ENCODE measurements around the gene AGPAT3.

Gene AGPAT3

DNA sequence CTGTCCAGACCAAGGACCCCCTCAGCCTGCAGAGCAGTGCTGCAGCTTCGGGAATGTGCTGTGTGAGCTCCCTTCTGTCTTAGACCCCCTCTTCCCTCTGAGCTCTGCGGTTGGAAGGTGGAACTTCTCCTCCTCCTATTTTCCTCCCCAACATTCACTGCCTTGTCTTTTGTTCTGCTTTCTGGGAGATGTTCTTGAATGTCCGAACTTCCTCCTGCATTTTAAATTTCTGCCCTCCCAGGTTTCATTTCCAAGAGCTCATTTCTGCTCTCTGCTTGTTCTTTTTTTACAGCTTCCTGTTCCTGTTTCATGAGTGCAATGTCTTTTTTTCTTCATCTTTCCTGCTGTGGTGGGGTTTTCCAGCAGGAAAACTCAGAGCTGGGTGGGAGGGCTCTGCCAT lies 46.3 kb upstream of the AGPAT3 start (continued):
- TF ChIP-seq GLIS1 (tag by site-specific recombination; IDR thresholded peaks at IDR 0.05), result no peak
- no peak for TF ChIP-seq SALL2 (tag by site-specific recombination; IDR thresholded peaks at IDR 0.05; ENCODE audit: borderline replicate concordance)
- TF ChIP-seq, protein P1, sequence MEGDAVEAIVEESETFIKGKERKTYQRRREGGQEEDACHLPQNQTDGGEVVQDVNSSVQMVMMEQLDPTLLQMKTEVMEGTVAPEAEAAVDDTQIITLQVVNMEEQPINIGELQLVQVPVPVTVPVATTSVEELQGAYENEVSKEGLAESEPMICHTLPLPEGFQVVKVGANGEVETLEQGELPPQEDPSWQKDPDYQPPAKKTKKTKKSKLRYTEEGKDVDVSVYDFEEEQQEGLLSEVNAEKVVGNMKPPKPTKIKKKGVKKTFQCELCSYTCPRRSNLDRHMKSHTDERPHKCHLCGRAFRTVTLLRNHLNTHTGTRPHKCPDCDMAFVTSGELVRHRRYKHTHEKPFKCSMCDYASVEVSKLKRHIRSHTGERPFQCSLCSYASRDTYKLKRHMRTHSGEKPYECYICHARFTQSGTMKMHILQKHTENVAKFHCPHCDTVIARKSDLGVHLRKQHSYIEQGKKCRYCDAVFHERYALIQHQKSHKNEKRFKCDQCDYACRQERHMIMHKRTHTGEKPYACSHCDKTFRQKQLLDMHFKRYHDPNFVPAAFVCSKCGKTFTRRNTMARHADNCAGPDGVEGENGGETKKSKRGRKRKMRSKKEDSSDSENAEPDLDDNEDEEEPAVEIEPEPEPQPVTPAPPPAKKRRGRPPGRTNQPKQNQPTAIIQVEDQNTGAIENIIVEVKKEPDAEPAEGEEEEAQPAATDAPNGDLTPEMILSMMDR (tag by site-specific recombination; IDR thresholded peaks at IDR 0.05), result no peak
- TF ChIP-seq TRIM28 (IDR thresholded peaks at IDR 0.05; ENCODE audit: borderline replicate concordance, low read length), result peak; percentile 87; the same call in 1 of the 2 replicates
- no peak for TF ChIP-seq ZNF747 (tag by site-specific recombination; IDR thresholded peaks at IDR 0.05)
- peak; percentile 71 for TF ChIP-seq SETDB1 (IDR thresholded peaks at IDR 0.05; ENCODE audit: insufficient read length, low read length)

DNA sequence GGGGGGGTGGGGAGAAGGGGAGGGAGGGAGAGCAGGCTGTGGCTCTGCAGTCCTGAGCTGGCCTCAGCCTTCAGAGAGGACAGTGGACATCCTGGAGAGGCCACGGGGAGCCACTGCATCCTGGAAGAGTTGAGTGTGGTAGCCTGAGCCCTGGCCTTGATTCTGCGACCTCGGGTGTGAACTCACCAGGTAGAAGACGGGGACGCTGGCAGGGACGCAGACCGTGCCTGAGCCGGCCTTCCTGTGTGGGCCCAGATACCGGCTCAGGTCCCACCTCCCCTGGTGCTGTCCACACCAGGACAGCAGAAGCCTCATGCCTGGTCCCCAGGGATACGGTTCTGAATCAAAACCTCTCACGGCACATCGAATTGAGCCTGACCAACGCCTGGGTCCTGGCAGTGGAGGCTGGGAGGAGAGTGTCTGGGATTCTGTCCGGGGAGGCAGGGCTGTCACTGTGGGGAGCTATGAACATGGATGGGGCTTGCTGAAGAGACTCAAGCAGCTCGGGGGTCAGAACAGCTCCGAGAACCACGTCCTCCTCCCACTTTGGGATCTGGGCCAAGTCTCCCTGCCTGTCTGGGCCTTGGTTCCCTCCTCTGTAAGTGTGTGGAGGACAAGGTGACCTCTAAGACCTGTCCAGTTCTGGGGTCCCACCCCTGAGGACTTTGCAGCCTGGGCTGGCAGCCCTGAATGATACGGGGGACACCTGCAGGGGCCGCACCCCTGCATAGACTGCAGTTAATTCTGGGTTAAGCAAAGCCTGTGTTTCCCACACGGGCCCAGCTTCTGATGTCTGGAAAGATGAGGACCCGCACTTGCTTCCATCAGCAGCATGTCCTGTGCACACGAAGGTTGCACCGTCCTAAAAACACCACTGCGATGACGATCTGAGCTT lies 45.3 kb upstream of the AGPAT3 start:
- no peaks in the 10 kb centered on the region for H3K36me3 ChIP-seq (ENCODE audit: control insufficient read depth in 2 of 2, insufficient read depth in 1 of 2, low read length in 2 of 2)
- POLR2A ChIA-PET, result no interaction called here

GRCh38 chr21:43820466-43820865 lies 44.6 kb upstream of the AGPAT3 start:
- H3K27ac ChIP-seq (ENCODE audit: extremely low read depth, low read depth, low read length), result no peak overlapping the region
- TF ChIP-seq ZFP3 (tag by site-specific recombination; IDR thresholded peaks at IDR 0.05; ENCODE audit: low read depth) (no peak), ZNF830 (tag by site-specific recombination; IDR thresholded peaks at IDR 0.05; ENCODE audit: low read depth) (no peak), KLF1 (tag by site-specific recombination; IDR thresholded peaks at IDR 0.05) (no peak), YY2 (tag by site-specific recombination; IDR thresholded peaks at IDR 0.05) (no peak), YY1 (tag by site-specific recombination; IDR thresholded peaks at IDR 0.05) (no peak), PRDM2 (tag by site-specific recombination; IDR thresholded peaks at IDR 0.05; ENCODE audit: borderline replicate concordance) (no peak), MYNN (tag by site-specific recombination; IDR thresholded peaks at IDR 0.05; ENCODE audit: borderline replicate concordance) (no peak), ZBTB7A (tag by site-specific recombination; IDR thresholded peaks at IDR 0.05; ENCODE audit: low read depth) (no peak), ZNF701 (tag by site-specific recombination; IDR thresholded peaks at IDR 0.05) (no peak), ZNF112 (tag by site-specific recombination; IDR thresholded peaks at IDR 0.05) (no peak), ZNF37A (tag by site-specific recombination; IDR thresholded peaks at IDR 0.05) (no peak), ZBTB8A (tag by site-specific recombination; IDR thresholded peaks at IDR 0.05) (no peak), SCRT1 (tag by site-specific recombination; IDR thresholded peaks at IDR 0.05; ENCODE audit: borderline replicate concordance) (no peak), ZNF311 (tag by site-specific recombination; IDR thresholded peaks at IDR 0.05; ENCODE audit: borderline replicate concordance) (no peak)
- H3K4me1 ChIP-seq (ENCODE audit: control insufficient read depth, insufficient read depth, low read length), result no peaks in the 10 kb centered on the region
- ChIA-PET CTCF (interaction anchor here (0.6 kb wide), 1 partner anchor 9 kb away, joined by 3 read pairs; no protein-coding TSS in a partner anchor), POLR2A (no interaction called here)
- no peaks in the 10 kb centered on the region for H3K36me3 ChIP-seq (ENCODE audit: control insufficient read depth in 2 of 2, insufficient read depth in 1 of 2, low read length in 2 of 2)
- H3K4me3 ChIP-seq (ENCODE audit: low read depth, low read length), result no peak overlapping the region
- H3K9me3 ChIP-seq (ENCODE audit: control insufficient read depth, insufficient read depth, low read depth, low read length), result no peaks in the 10 kb centered on the region

More for the DNA sequence above, 45.3 kb upstream of the AGPAT3 start:
- Histone ChIP-seq H3K27ac (ENCODE audit: extremely low read depth, low read depth, low read length) (no peak overlapping the region), H3K9me3 (ENCODE audit: control insufficient read depth, insufficient read depth, low read depth, low read length) (no peaks in the 10 kb centered on the region), H3K4me3 (ENCODE audit: low read depth, low read length) (no peak overlapping the region), H3K4me1 (ENCODE audit: control insufficient read depth, insufficient read depth, low read length) (no peaks in the 10 kb centered on the region)
- TF ChIP-seq ZIC2 (tag by site-specific recombination; IDR thresholded peaks at IDR 0.05), result no peak
- TF ChIP-seq ZFP69B (tag by site-specific recombination; IDR thresholded peaks at IDR 0.05), result no peak
- TF ChIP-seq ZNF114 (tag by site-specific recombination; IDR thresholded peaks at IDR 0.05), result no peak
- no peak for TF ChIP-seq ZNF514 (tag by site-specific recombination; IDR thresholded peaks at IDR 0.05)
- no peak for TF ChIP-seq YY2 (tag by site-specific recombination; IDR thresholded peaks at IDR 0.05)
- no peak for TF ChIP-seq ZBTB1 (tag by site-specific recombination; IDR thresholded peaks at IDR 0.05)
- TF ChIP-seq ZNF548 (tag by site-specific recombination; IDR thresholded peaks at IDR 0.05), result no peak
- no peak for TF ChIP-seq ZNF571 (tag by site-specific recombination; IDR thresholded peaks at IDR 0.05)
- TF ChIP-seq ZNF221 (tag by site-specific recombination; IDR thresholded peaks at IDR 0.05; ENCODE audit: borderline replicate concordance), result no peak
- TF ChIP-seq ZNF510 (tag by site-specific recombination; IDR thresholded peaks at IDR 0.05; ENCODE audit: insufficient replicate concordance), result no peak
- TF ChIP-seq KLF1 (tag by site-specific recombination; IDR thresholded peaks at IDR 0.05), result no peak
- TF ChIP-seq ZNF292 (tag by site-specific recombination; IDR thresholded peaks at IDR 0.05; ENCODE audit: borderline replicate concordance, low read depth), result no peak
- TF ChIP-seq ZNF580 (tag by site-specific recombination; IDR thresholded peaks at IDR 0.05), result no peak
- CTCF ChIA-PET, result interaction anchor here (0.6 to 1.0 kb wide), 2 partner anchors 8 to 9 kb away, joined by 3 to 5 read pairs; no protein-coding TSS in a partner anchor
